Glutamatergic neuron (in vitro differentiated cells): ENCODE results near the gene HMGCS2. TPM values are rescaled to one million over a fixed set of nuclear protein-coding genes. Genes with fewer than 3 reads are reported as not detected.

Source experiments
- DNase-seq: peaks from one replicate; pipeline ENCODE4 v3.0.0; 2022
- H3K27ac Mint-ChIP-seq: one replicate; pipeline ENCODE4 v1.8.0; 2020; ENCODE audit warnings: mild to moderate bottlenecking, mixed read lengths, inconsistent platforms; ENCODE audit not compliant: unreplicated experiment
- H3K27me3 Mint-ChIP-seq: one replicate; pipeline ENCODE4 v1.8.0; 2020; ENCODE audit warnings: mild to moderate bottlenecking, moderate library complexity, mixed read lengths, inconsistent platforms; ENCODE audit not compliant: unreplicated experiment
- H3K36me3 Mint-ChIP-seq: one replicate; pipeline ENCODE4 v1.8.0; 2020; ENCODE audit warnings: mild to moderate bottlenecking, mixed read lengths, inconsistent platforms; ENCODE audit not compliant: unreplicated experiment
- H3K4me1 Mint-ChIP-seq: one replicate; pipeline ENCODE4 v1.8.0; 2020; ENCODE audit warnings: mild to moderate bottlenecking, low read depth, mixed read lengths, inconsistent platforms; ENCODE audit not compliant: unreplicated experiment
- H3K4me3 Mint-ChIP-seq: one replicate; pipeline ENCODE4 v1.8.0; 2020; ENCODE audit warnings: mild to moderate bottlenecking, mixed read lengths, inconsistent platforms; ENCODE audit not compliant: unreplicated experiment
- H3K9me3 Mint-ChIP-seq: one replicate; pipeline ENCODE4 v1.8.0; 2020; ENCODE audit warnings: mild to moderate bottlenecking, moderate library complexity, mixed read lengths, inconsistent platforms; ENCODE audit not compliant: unreplicated experiment
- total RNA-seq: library from RNA; stranded (reverse); fragmentation: NEBNext Ultra II Directional; extraction: Animal tissue kit (Norgen Biotek cat#: 25700); gene quantifications from one replicate; pipeline ENCODE4 v1.2.1, GENCODE V29; 2021; ENCODE audit not compliant: unreplicated experiment
- TF ChIP-seq, protein P1 (sequence below): fragments of 200-600 bp; sonication (generic); IDR thresholded peaks from one replicate; pipeline ENCODE4 v1.5.0; 2021; ENCODE audit not compliant: partially characterized antibody, unreplicated experiment

Gene HMGCS2
- total RNA-seq, 1 donor from 2014 or later, result not detected

DNA sequence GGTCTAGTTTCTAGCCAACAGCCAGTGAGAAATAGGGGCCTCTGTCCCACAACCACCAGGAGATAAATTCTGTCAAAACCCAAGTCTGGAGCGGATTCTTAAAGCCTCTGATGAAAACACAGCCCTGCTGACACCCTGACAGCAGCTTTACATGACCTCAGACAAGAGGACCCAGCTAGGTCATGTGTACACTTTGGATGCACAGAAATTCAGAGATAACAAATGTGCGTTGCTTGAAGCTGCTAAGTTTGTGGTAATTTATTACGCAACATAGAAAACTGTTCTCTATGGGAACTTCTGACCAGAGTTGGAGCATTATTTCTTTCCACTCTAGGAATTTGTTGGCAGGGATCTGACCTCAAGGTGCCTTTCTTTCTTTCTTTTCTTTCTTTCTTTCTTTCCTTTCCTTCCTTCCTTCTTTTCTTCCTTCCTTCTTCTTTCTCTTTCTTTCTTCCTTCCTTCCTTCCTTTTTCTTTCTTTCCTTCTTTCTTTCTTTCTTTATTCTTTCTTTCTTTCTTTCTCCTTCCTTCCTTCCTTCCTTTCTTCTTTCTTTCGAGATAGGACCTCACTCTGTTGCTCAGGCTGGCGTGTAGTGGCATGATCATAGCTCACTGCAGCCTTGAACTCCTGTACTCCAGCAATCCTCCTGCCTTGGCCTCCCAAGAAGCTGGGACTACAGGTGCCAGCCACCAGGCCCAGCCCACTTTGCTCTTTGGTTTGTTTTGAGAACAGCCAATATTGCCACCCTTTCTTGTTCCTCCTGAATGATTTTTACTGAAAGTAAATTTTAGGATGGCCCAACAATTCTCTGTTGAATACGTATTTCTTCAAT, 14.9 kb upstream of the HMGCS2 start:
- Mint-ChIP-seq H3K27ac (no peak overlapping the region), H3K36me3 (no peaks in the 10 kb centered on the region), H3K4me3 (no peak overlapping the region), H3K9me3 (no peaks in the 10 kb centered on the region), H3K4me1 (peaks cover 16% of the 10 kb centered on the region), H3K27me3 (peaks cover 1% of the 10 kb centered on the region)
- no peak for DNase-seq
- TF ChIP-seq, protein P1, sequence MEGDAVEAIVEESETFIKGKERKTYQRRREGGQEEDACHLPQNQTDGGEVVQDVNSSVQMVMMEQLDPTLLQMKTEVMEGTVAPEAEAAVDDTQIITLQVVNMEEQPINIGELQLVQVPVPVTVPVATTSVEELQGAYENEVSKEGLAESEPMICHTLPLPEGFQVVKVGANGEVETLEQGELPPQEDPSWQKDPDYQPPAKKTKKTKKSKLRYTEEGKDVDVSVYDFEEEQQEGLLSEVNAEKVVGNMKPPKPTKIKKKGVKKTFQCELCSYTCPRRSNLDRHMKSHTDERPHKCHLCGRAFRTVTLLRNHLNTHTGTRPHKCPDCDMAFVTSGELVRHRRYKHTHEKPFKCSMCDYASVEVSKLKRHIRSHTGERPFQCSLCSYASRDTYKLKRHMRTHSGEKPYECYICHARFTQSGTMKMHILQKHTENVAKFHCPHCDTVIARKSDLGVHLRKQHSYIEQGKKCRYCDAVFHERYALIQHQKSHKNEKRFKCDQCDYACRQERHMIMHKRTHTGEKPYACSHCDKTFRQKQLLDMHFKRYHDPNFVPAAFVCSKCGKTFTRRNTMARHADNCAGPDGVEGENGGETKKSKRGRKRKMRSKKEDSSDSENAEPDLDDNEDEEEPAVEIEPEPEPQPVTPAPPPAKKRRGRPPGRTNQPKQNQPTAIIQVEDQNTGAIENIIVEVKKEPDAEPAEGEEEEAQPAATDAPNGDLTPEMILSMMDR, result no peak

GRCh38 chr1:119782631-119783325, 14.1 kb upstream of the HMGCS2 start:
- H3K27ac Mint-ChIP-seq, result no peak overlapping the region
- peaks cover 16% of the 10 kb centered on the region for H3K4me1 Mint-ChIP-seq

GRCh38 chr1:119781434-119782210, 12.9 kb upstream of the HMGCS2 start:
- Mint-ChIP-seq H3K27me3 (peaks cover 1% of the 10 kb centered on the region), H3K4me1 (peaks cover 16% of the 10 kb centered on the region), H3K36me3 (no peaks in the 10 kb centered on the region), H3K9me3 (no peaks in the 10 kb centered on the region), H3K4me3 (no peak overlapping the region), H3K27ac (no peak overlapping the region)
- TF ChIP-seq, protein P1, result no peak
- DNase-seq, result no peak

More at GRCh38 chr1:119782631-119783325, 14.1 kb upstream of the HMGCS2 start:
- H3K36me3 Mint-ChIP-seq, result no peaks in the 10 kb centered on the region
- DNase-seq, result no peak
- peaks cover 1% of the 10 kb centered on the region for H3K27me3 Mint-ChIP-seq
- H3K9me3 Mint-ChIP-seq, result no peaks in the 10 kb centered on the region
- H3K4me3 Mint-ChIP-seq, result no peak overlapping the region
- TF ChIP-seq, protein P1, result no peak

DNA sequence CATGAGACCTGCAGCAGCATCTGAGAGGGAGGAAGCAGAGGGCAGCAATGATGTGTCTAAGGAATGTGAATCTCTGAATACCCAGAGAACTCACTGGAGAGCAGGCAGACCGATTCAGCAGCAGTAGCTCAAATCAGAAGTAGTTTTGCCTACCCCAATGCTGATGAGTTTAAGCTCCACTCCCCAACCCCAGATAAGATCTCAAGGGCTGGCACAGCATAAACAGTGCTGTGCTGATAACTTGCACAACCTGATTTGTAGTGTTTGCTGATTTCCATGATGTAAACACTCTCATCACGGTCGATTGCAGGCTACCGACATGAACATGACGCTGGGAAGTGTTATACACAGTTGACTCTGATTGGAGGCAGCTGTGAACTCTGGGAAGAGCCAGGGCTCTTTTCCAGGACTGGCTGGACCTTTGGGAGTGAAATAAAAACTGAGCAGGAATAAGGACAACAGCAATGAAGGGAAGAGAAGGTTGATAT, 11.2 kb upstream of the HMGCS2 start:
- Mint-ChIP-seq H3K9me3 (no peaks in the 10 kb centered on the region), H3K27me3 (peaks cover 1% of the 10 kb centered on the region), H3K4me1 (peaks cover 18% of the 10 kb centered on the region), H3K36me3 (no peaks in the 10 kb centered on the region), H3K27ac (no peak overlapping the region), H3K4me3 (no peak overlapping the region)
- DNase-seq, result no peak
- TF ChIP-seq, protein P1, result no peak
